ENCODE results near the gene TIAM1.

DNA sequence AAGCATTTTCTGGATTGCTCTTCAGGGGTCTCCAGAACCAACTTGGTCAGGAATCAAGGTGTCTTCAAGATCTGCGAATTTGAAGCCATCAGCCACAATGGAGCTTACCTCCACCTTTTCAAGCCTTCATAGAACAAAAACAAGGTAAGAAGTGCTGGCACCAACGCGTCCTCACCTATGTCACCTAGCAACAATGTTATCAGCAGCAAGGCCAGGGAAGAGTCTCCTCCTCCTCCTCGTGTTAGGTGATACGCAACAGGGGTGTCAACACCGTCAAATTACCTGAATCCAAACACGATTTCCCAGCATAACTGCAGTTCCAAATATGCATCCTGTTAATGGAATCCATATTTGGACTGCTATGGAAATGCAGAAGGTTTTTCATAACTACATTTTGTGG, 4.1 kb upstream of the TIAM1 start:
- TF ChIP-seq, protein P1, sequence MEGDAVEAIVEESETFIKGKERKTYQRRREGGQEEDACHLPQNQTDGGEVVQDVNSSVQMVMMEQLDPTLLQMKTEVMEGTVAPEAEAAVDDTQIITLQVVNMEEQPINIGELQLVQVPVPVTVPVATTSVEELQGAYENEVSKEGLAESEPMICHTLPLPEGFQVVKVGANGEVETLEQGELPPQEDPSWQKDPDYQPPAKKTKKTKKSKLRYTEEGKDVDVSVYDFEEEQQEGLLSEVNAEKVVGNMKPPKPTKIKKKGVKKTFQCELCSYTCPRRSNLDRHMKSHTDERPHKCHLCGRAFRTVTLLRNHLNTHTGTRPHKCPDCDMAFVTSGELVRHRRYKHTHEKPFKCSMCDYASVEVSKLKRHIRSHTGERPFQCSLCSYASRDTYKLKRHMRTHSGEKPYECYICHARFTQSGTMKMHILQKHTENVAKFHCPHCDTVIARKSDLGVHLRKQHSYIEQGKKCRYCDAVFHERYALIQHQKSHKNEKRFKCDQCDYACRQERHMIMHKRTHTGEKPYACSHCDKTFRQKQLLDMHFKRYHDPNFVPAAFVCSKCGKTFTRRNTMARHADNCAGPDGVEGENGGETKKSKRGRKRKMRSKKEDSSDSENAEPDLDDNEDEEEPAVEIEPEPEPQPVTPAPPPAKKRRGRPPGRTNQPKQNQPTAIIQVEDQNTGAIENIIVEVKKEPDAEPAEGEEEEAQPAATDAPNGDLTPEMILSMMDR (IDR thresholded peaks at IDR 0.05) = no peak
- TF ChIP-seq POLR2AphosphoS5 (IDR thresholded peaks at IDR 0.05; ENCODE audit: insufficient read depth in 1 of 2, low read depth in 1 of 2) = no peak

All from vagina (tissue), 2 donors.